SK-N-SH (cell line): Measurements from ENCODE around the gene CLPX. TPM values are rescaled to one million over a fixed set of nuclear protein-coding genes. Genes with fewer than 3 reads are reported as not detected.

Experiments
- CTCF ChIA-PET: fragments of 300-600, 350-600 bp; formaldehyde crosslinking; extraction: SDS; loops from one replicate; lab custom pipeline; 2021; lab: Yijun Ruan, JAX
- POLR2A ChIA-PET: fragments of 350-600 bp; sonication (Branson Sonifier 250); formaldehyde crosslinking; extraction: SDS; loops from one replicate; lab custom pipeline; 2020; ENCODE audit warnings: antibody characterized with exemption, inconsistent platforms; lab: Yijun Ruan, JAX
- DNase-seq: peaks from one replicate; pipeline ENCODE4 v3.0.0; 2012
- H2AFZ ChIP-seq: fragments of 200-600 bp; sonication (generic); 2 replicates; pipeline ENCODE4 v1.8.1; 2016; ENCODE audit warnings: antibody characterized with exemption, mild to moderate bottlenecking, low read depth
- H3F3A ChIP-seq: fragments of 200-600 bp; sonication (generic); replicated peaks from 2 replicates; pipeline ENCODE3; 2016; ENCODE audit warnings: antibody characterized with exemption, mild to moderate bottlenecking; ENCODE audit not compliant: insufficient read depth
- H3K27ac ChIP-seq, 2 experiments: fragments of 200-500 bp in 1 of 2; fragments of 200-600 bp in 1 of 2; sonication (Bioruptor generic) in 1 of 2; sonication (generic), shearing (Covaris generic) in 1 of 2; 2 replicates each; pipeline versions ENCODE4 v1.5.1 to v1.6.1; 2014 to 2016; ENCODE audit warnings: low read depth in 2 of 2, inconsistent platforms in 1 of 2, low read length in 1 of 2, mild to moderate bottlenecking in 1 of 2, mixed read lengths in 1 of 2
- H3K27me3 ChIP-seq: fragments of 200-600 bp; sonication (generic), shearing (Covaris generic); 2 replicates; pipeline ENCODE4 v1.6.1; 2016; ENCODE audit warnings: mixed run types; ENCODE audit not compliant: insufficient read depth
- H3K36me3 ChIP-seq, 2 experiments: fragments of 200-500 bp in 1 of 2; fragments of 200-600 bp in 1 of 2; sonication (Bioruptor generic) in 1 of 2; sonication (generic) in 1 of 2; replicated peaks in 1 of 2; 2 replicates each; pipeline versions ENCODE3 to v1.5.1; 2014 to 2016; ENCODE audit warnings: low read length in 1 of 2, mild to moderate bottlenecking in 1 of 2; ENCODE audit not compliant: insufficient read depth in 2 of 2, control insufficient read depth in 1 of 2
- H3K4me1 ChIP-seq, 2 experiments: fragments of 200-500 bp in 1 of 2; fragments of 200-600 bp in 1 of 2; sonication (Bioruptor generic) in 1 of 2; sonication (generic), shearing (Covaris generic) in 1 of 2; 2 replicates each; pipeline versions ENCODE4 v1.5.1 to v1.6.1; 2014 to 2016; ENCODE audit warnings: low read depth in 1 of 2, low read length in 1 of 2, mixed run types in 1 of 2; ENCODE audit not compliant: insufficient read depth in 2 of 2, control insufficient read depth in 1 of 2
- H3K4me2 ChIP-seq: fragments of 200-600 bp; sonication (generic), shearing (Covaris generic); 2 replicates; pipeline ENCODE4 v1.6.1; 2017; ENCODE audit warnings: mixed run types
- H3K4me3 ChIP-seq, 2 experiments: fragments of 200-500 bp in 1 of 2; fragments of 200-600 bp in 1 of 2; sonication (Bioruptor generic) in 1 of 2; sonication (generic), shearing (Covaris generic) in 1 of 2; 2 replicates each; pipeline versions ENCODE4 v1.5.1 to v1.8.1; 2014 to 2016; ENCODE audit warnings: low read depth in 2 of 2, inconsistent platforms in 1 of 2, low read length in 1 of 2, mild to moderate bottlenecking in 1 of 2, mixed read lengths in 1 of 2, moderate library complexity in 1 of 2
- H3K79me2 ChIP-seq: fragments of 200-600 bp; sonication (generic); 2 replicates; pipeline ENCODE4 v1.8.1; 2017; ENCODE audit warnings: mild to moderate bottlenecking; ENCODE audit not compliant: insufficient read depth
- H3K9ac ChIP-seq: fragments of 200-600 bp; sonication (generic); 2 replicates; pipeline ENCODE4 v1.6.1; 2017; ENCODE audit warnings: mixed run types
- H3K9me2 ChIP-seq: fragments of 200-600 bp; sonication (generic); 2 replicates; pipeline ENCODE4 v1.6.1; 2017; ENCODE audit warnings: mixed run types
- H3K9me3 ChIP-seq: fragments of 200-600 bp; sonication (generic); 2 replicates; pipeline ENCODE4 v1.6.1; 2017; ENCODE audit warnings: mixed run types, mild to moderate bottlenecking, moderate library complexity
- H4K20me1 ChIP-seq: fragments of 200-600 bp; sonication (generic); 2 replicates; pipeline ENCODE4 v1.6.1; 2017; ENCODE audit warnings: mild to moderate bottlenecking, mixed run types; ENCODE audit not compliant: insufficient read depth
- EP300 ChIP-seq, 2 experiments: IDR thresholded peaks; 2 replicates each; pipeline versions ENCODE4 v1.4.0 to v1.6.1; 2012; ENCODE audit warnings: borderline replicate concordance in 1 of 2, low read depth in 1 of 2, low read length in 1 of 2
- EZH2phosphoT487 ChIP-seq: fragments of 200-600 bp; sonication (generic); IDR thresholded peaks from 2 replicates; pipeline ENCODE4 v1.6.1; 2017; ENCODE audit warnings: low read depth, mixed run types, mild to moderate bottlenecking, antibody characterized with exemption, moderate library complexity, borderline replicate concordance
- FOXJ3 ChIP-seq: sonication (generic); formaldehyde crosslinking; IDR thresholded peaks from 2 replicates; pipeline ENCODE4 v1.5.1; 2020; ENCODE audit warnings: mild to moderate bottlenecking, missing genetic modification reagents
- JUND ChIP-seq: IDR thresholded peaks from 2 replicates; pipeline ENCODE4 v1.4.0; 2012
- SMC3 ChIP-seq: IDR thresholded peaks from 2 replicates; pipeline ENCODE4 v1.6.1; 2012; ENCODE audit warnings: low read depth, low read length, improper control_type of control experiment
- TAF1 ChIP-seq: IDR thresholded peaks from 2 replicates; pipeline ENCODE4 v1.6.1; 2012; ENCODE audit warnings: low read depth, mild to moderate bottlenecking, low read length, moderate library complexity, borderline replicate concordance
- YY1 ChIP-seq: IDR thresholded peaks from 2 replicates; pipeline ENCODE4 v1.4.0; 2012; ENCODE audit warnings: low read depth, mild to moderate bottlenecking
- WGBS: methylation state at CpG from one replicate; pipeline ENCODE4 v1.1.6; 2017; ENCODE audit warnings: low lambda C conversion rate; 5-methylcytosine and 5-hydroxymethylcytosine counted together
- polyA plus RNA-seq, 3 experiments: library from polyadenylated mRNA; depleted of rRNA; stranded (reverse); fragments of >200 nt; gene quantifications; 2 replicates each; pipeline ENCODE4 v1.2.3, GENCODE V29; 2012
- TF ChIP-seq, protein P1 (sequence below): IDR thresholded peaks from 2 replicates; pipeline ENCODE4 v1.4.0; 2012; ENCODE audit warnings: low read depth
- TF ChIP-seq, protein P2 (sequence below): IDR thresholded peaks from 2 replicates; pipeline ENCODE4; 2012

The CLPX gene
- polyA plus RNA-seq, 1 of the 3 experiments (the other 2 are of a cell fraction), result 12.9 TPM

GRCh38 chr15:65219137-65219536 lies 34.0 kb upstream of the CLPX start (continued):
- TF ChIP-seq, protein P1, sequence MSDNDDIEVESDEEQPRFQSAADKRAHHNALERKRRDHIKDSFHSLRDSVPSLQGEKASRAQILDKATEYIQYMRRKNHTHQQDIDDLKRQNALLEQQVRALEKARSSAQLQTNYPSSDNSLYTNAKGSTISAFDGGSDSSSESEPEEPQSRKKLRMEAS, result no peak
- TF ChIP-seq EZH2phosphoT487, result no peak
- no peak for TF ChIP-seq SMC3
- TF ChIP-seq, all 33 proteins: peak for 0

GRCh38 chr15:65217526-65218482 lies 32.7 kb upstream of the CLPX start:
- no peak overlapping the region for H3K4me2 ChIP-seq
- CTCF ChIA-PET, result interaction anchor here (0.5 to 2.4 kb wide), 2 partner anchors 53 to 647 kb away, joined by 3 to 8 read pairs; no protein-coding TSS in a partner anchor
- POLR2A ChIA-PET, result no interaction called here
- no peak overlapping the region for H3K27ac ChIP-seq
- no peaks in the 10 kb centered on the region for H3K9me2 ChIP-seq
- DNase-seq, result no peak
- no peak overlapping the region for H2AFZ ChIP-seq
- TF ChIP-seq JUND (no peak), TAF1 (no peak)
- TF ChIP-seq, protein P2, sequence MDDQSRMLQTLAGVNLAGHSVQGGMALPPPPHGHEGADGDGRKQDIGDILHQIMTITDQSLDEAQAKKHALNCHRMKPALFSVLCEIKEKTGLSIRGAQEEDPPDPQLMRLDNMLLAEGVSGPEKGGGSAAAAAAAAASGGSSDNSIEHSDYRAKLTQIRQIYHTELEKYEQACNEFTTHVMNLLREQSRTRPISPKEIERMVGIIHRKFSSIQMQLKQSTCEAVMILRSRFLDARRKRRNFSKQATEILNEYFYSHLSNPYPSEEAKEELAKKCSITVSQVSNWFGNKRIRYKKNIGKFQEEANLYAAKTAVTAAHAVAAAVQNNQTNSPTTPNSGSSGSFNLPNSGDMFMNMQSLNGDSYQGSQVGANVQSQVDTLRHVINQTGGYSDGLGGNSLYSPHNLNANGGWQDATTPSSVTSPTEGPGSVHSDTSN, result no peak
- H3K9me3 ChIP-seq, result no peaks in the 10 kb centered on the region
- no peaks in the 10 kb centered on the region for H3K27me3 ChIP-seq
- no peaks in the 10 kb centered on the region for H3K79me2 ChIP-seq
- H3F3A ChIP-seq, result no peaks in the 10 kb centered on the region
- no peak overlapping the region for H3K9ac ChIP-seq
- H3K36me3 ChIP-seq, result no peaks in the 10 kb centered on the region
- WGBS, result 71% methylated on average over 10 of the region's 10 CpGs
- no peaks in the 10 kb centered on the region for H3K4me1 ChIP-seq
- no peaks in the 10 kb centered on the region for H4K20me1 ChIP-seq
- H3K4me3 ChIP-seq, result no peak overlapping the region

GRCh38 chr15:65215496-65215895 lies 30.4 kb upstream of the CLPX start:
- CTCF ChIA-PET, result interaction anchor here (0.9 to 1.0 kb wide), 2 partner anchors 29 to 82 kb away, joined by 3 to 4 read pairs; no protein-coding TSS in a partner anchor
- TF ChIP-seq FOXJ3, result no peak
- no peak for TF ChIP-seq EP300 (IDR thresholded peaks at IDR 0.05; ENCODE audit: borderline replicate concordance in 1 of 2, low read depth in 1 of 2, low read length in 1 of 2)
- TF ChIP-seq YY1, result no peak

More at GRCh38 chr15:65215496-65215895, 30.4 kb upstream of the CLPX start:
- no peak overlapping the region for H3K4me2 ChIP-seq
- no peaks in the 10 kb centered on the region for H3F3A ChIP-seq
- peaks cover 9 to 17% of the 10 kb centered on the region in 2 experiments; a peak in 2 of 4 replicates for H3K4me1 ChIP-seq
- H3K36me3 ChIP-seq, result no peaks in the 10 kb centered on the region
- POLR2A ChIA-PET, result no interaction called here
- no peak overlapping the region for H2AFZ ChIP-seq
- no peaks in the 10 kb centered on the region for H3K9me3 ChIP-seq
- no peaks in the 10 kb centered on the region for H4K20me1 ChIP-seq
- no peak overlapping the region for H3K4me3 ChIP-seq
- H3K27ac ChIP-seq, result no peak overlapping the region
- H3K9me2 ChIP-seq, result no peaks in the 10 kb centered on the region
- no peaks in the 10 kb centered on the region for H3K27me3 ChIP-seq
- no peaks in the 10 kb centered on the region for H3K79me2 ChIP-seq
- H3K9ac ChIP-seq, result no peak overlapping the region
- no peak for DNase-seq
